ENCODE measurements around the gene UPK1A. TPM values are rescaled to one million over a fixed set of nuclear protein-coding genes. Genes with fewer than 3 reads are reported as not detected.

The UPK1A gene
- total RNA-seq, 6 experiments from 2014 or later = 0.27 TPM; not detected in 5

- no peaks in the 10 kb centered on the region for H3K27me3 ChIP-seq
- 0% methylated on average over 23 of the region's 56 CpGs for WGBS (ENCODE audit: insufficient coverage, low coverage, low lambda C conversion rate, missing lambda C conversion rate)
- DNase-seq (peak; percentile 93 to 97 (median 95)), ATAC-seq (peak; percentile 99 to 100 (median 99))
- peaks cover 2 to 36% (median 19%) of the 10 kb centered on the region in 4 donors for H3K36me3 ChIP-seq
- intact Hi-C loops (cut with DNase I) = no loop called here
- peak within 1 kb of the TSS; percentile 97 to 100 (median 99) for H3K4me3 ChIP-seq
- H3K4me1 ChIP-seq = peaks cover 0 to 6% (median 0%) of the 10 kb centered on the region in 4 donors
- H3K27ac ChIP-seq = peak within 1 kb of the TSS; percentile 61 to 90 (median 87)
- no peaks in the 10 kb centered on the region for H3K9me3 ChIP-seq
- TF ChIP-seq CTCF (IDR thresholded peaks at IDR 0.05) = no peak
- peak; percentile 80 for TF ChIP-seq POLR2A (IDR thresholded peaks at IDR 0.05)
Observed at GRCh38 chr19:35628565-35629331, 37.6 kb upstream of the UPK1A start, which contains the start of gene RBM42. Gene RBM42 (plus strand): TSS chr19:35629036. CDS start chr19:35629154, 118 bp downstream.

GRCh38 chr19:35629332-35629633, 37.0 kb upstream of the UPK1A start:
- intact Hi-C loops (cut with DNase I) = no loop called here
- DNase-seq (no peak), ATAC-seq (no peak)
- Histone ChIP-seq H3K27me3 (no peaks in the 10 kb centered on the region), H3K36me3 (peaks cover 2 to 41% (median 22%) of the 10 kb centered on the region in 4 donors), H3K4me3 (peak overlapping the region; percentile 97 to 100 (median 99)), H3K9me3 (no peaks in the 10 kb centered on the region), H3K4me1 (peaks cover 0 to 6% (median 0%) of the 10 kb centered on the region in 4 donors), H3K27ac (peak overlapping the region; percentile 61 to 90 (median 87))
- TF ChIP-seq POLR2A (IDR thresholded peaks at IDR 0.05) = no peak
- TF ChIP-seq CTCF (IDR thresholded peaks at IDR 0.05) = no peak
- WGBS (ENCODE audit: insufficient coverage, low coverage, low lambda C conversion rate, missing lambda C conversion rate) = 0% methylated on average over 11 of the region's 15 CpGs

GRCh38 chr19:35633727-35634440, 32.4 kb upstream of the UPK1A start:
- Histone ChIP-seq H3K36me3 (peaks cover 8 to 82% (median 25%) of the 10 kb centered on the region in 4 donors), H3K9me3 (no peaks in the 10 kb centered on the region), H3K27me3 (no peaks in the 10 kb centered on the region), H3K27ac (no peak overlapping the region), H3K4me1 (peaks cover 0 to 6% (median 0%) of the 10 kb centered on the region in 4 donors), H3K4me3 (no peak overlapping the region)
- 97% methylated on average over 5 of the region's 29 CpGs for WGBS (ENCODE audit: insufficient coverage, low coverage, low lambda C conversion rate, missing lambda C conversion rate)
- ATAC-seq = no peak
- no peak for TF ChIP-seq POLR2A (IDR thresholded peaks at IDR 0.05)
- TF ChIP-seq CTCF (IDR thresholded peaks at IDR 0.05) = no peak
- intact Hi-C loops (cut with DNase I) = no loop called here
- DNase-seq = no peak

GRCh38 chr19:35636651-35637050, 29.7 kb upstream of the UPK1A start:
- no peak for TF ChIP-seq CTCF (IDR thresholded peaks at IDR 0.05)
- no peak for TF ChIP-seq POLR2A (IDR thresholded peaks at IDR 0.05)
- 84% methylated on average over 3 of the region's 3 CpGs for WGBS (ENCODE audit: insufficient coverage, low coverage, low lambda C conversion rate, missing lambda C conversion rate)
- no peak for ATAC-seq
- intact Hi-C loops (cut with DNase I) = no loop called here
- no peaks in the 10 kb centered on the region for H3K27me3 ChIP-seq
- H3K27ac ChIP-seq = no peak overlapping the region
- no peak for DNase-seq
- H3K36me3 ChIP-seq = peaks cover 0 to 67% (median 19%) of the 10 kb centered on the region in 4 donors
- no peaks in the 10 kb centered on the region for H3K4me1 ChIP-seq
- no peak overlapping the region for H3K4me3 ChIP-seq
- no peaks in the 10 kb centered on the region for H3K9me3 ChIP-seq

Data from right lobe of liver (tissue), 6 donors.